Measurements from ENCODE around the gene ACAA1.

DNA sequence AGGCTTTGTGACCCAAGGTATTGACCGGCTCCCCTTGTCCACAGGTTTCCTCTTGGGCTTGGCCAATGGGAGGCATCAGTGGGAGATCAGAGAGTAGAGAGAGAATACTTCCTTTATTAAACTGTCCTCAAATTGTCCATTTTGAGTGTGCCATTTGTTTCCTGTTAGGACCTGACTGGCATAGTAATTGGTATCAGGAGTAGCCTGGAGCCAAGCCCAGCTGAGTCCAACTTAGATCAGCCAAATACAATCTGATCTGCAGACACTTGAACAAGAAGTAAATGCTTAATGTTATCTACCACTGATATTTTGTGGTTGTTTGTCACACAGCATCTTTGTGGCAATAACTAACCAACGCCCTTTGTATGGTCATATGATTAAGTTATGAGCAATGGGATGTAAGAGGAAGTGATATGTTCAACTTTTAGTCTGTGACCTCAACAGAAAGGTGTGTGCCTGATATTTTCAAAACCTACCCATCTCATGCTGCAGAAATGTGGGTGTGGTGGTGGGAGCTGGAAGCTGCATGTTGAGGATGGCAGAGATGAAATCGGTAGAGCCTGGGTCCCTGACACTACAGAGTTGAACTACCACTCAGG lies 14.8 kb upstream of the ACAA1 start:
- no peak for TF ChIP-seq EZH2phosphoT487 (IDR thresholded peaks at IDR 0.05; ENCODE audit: unreplicated experiment)
- TF ChIP-seq, protein P1, sequence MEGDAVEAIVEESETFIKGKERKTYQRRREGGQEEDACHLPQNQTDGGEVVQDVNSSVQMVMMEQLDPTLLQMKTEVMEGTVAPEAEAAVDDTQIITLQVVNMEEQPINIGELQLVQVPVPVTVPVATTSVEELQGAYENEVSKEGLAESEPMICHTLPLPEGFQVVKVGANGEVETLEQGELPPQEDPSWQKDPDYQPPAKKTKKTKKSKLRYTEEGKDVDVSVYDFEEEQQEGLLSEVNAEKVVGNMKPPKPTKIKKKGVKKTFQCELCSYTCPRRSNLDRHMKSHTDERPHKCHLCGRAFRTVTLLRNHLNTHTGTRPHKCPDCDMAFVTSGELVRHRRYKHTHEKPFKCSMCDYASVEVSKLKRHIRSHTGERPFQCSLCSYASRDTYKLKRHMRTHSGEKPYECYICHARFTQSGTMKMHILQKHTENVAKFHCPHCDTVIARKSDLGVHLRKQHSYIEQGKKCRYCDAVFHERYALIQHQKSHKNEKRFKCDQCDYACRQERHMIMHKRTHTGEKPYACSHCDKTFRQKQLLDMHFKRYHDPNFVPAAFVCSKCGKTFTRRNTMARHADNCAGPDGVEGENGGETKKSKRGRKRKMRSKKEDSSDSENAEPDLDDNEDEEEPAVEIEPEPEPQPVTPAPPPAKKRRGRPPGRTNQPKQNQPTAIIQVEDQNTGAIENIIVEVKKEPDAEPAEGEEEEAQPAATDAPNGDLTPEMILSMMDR (conservative IDR thresholded peaks at IDR 0.05; ENCODE audit: low read depth in 2 of 2) = no peak

All from GM23338 (cell line).